B cell (primary cell): ENCODE results near the gene HERPUD1. TPM values are rescaled to one million over a fixed set of nuclear protein-coding genes. Genes with fewer than 3 reads are reported as not detected.
"Not testable (repeated sequence)": the region's sequence is repeated elsewhere in the genome, so short reads cannot be mapped to it uniquely, and the experiment has no call there.

Experiments
- ATAC-seq: fragments of 200-7000 bp; cut with Tn5 transposase; one replicate; pipeline ENCODE4 v1.10.0; 2021; ENCODE audit warnings: low read depth, mild to moderate bottlenecking, moderate number of reproducible peaks, moderate library complexity
- CTCF ChIA-PET: fragments of 350-600 bp; sonication (Branson Sonifier 250); formaldehyde crosslinking; loops from one replicate; lab custom pipeline; 2021; ENCODE audit warnings: antibody characterized with exemption, inconsistent platforms; lab: Charles Lee
- POLR2A ChIA-PET: fragments of 350-600 bp; sonication (Branson Sonifier 250); formaldehyde crosslinking; loops from one replicate; lab custom pipeline; 2021; ENCODE audit warnings: antibody characterized with exemption; lab: Charles Lee
- DNase-seq: peaks from one replicate; pipeline ENCODE4 v3.0.0; 2013
- H2AFZ ChIP-seq: 2 replicates; pipeline ENCODE4 v1.6.1; 2012; ENCODE audit warnings: mild to moderate bottlenecking, low read depth, low read length; ENCODE audit not compliant: insufficient read depth, poor library complexity, severe bottlenecking
- H3K27ac ChIP-seq, 2 donors: 1 replicate in 1 of 2; 2 replicates in 1 of 2; pipeline ENCODE4 v1.5.1; 2012 to 2013; ENCODE audit warnings: low read length in 2 of 2, mild to moderate bottlenecking in 2 of 2, moderate library complexity in 1 of 2
- H3K27me3 ChIP-seq, 4 experiments: fragments of 200-600 bp in 1 of 4; sonication (generic) in 1 of 4; replicated peaks in 1 of 4; 1 replicate in 2 of 4; 2 replicates in 2 of 4; pipeline versions ENCODE4 v1.6.1 to v1.7.0; 2013 to 2016; ENCODE audit warnings: low read length in 3 of 4, mild to moderate bottlenecking in 2 of 4, mixed read lengths in 1 of 4, moderate library complexity in 1 of 4; ENCODE audit not compliant: insufficient read depth in 4 of 4, control insufficient read depth in 3 of 4; ENCODE audit errors: control extremely low read depth in 1 of 4
- H3K36me3 ChIP-seq, 2 experiments: replicated peaks in 1 of 2; 1 replicate in 1 of 2; 2 replicates in 1 of 2; pipeline versions ENCODE4 v1.6.1 to v1.7.1; 2013; ENCODE audit warnings: low read length in 1 of 2; ENCODE audit not compliant: insufficient read depth in 2 of 2, control insufficient read depth in 1 of 2; ENCODE audit errors: control extremely low read depth in 1 of 2, extremely low read depth in 1 of 2
- H3K4me1 ChIP-seq, 2 donors: fragments of 200-600 bp in 1 of 2; sonication (generic) in 1 of 2; 1 replicate in 1 of 2; 2 replicates in 1 of 2; pipeline versions ENCODE4 v1.5.1 to v1.6.1; 2013 to 2017; ENCODE audit warnings: low read length in 2 of 2; ENCODE audit not compliant: control insufficient read depth in 2 of 2, insufficient read depth in 2 of 2
- H3K4me2 ChIP-seq: replicated peaks from 2 replicates; pipeline ENCODE3; 2012; ENCODE audit warnings: mild to moderate bottlenecking, low read depth, low read length; ENCODE audit not compliant: poor library complexity, severe bottlenecking
- H3K4me3 ChIP-seq, 5 experiments: fragments of 200-600 bp in 1 of 5; sonication (generic) in 1 of 5; 1 replicate in 3 of 5; 2 replicates in 2 of 5; pipeline versions ENCODE4 v1.5.1 to v1.7.0; 2011 to 2016; ENCODE audit warnings: low read length in 4 of 5, mild to moderate bottlenecking in 4 of 5, low read depth in 2 of 5, control low read depth in 1 of 5, moderate library complexity in 1 of 5; ENCODE audit not compliant: insufficient read depth in 1 of 5; ENCODE audit errors: control extremely low read depth in 1 of 5, extremely low read depth in 1 of 5
- H3K79me2 ChIP-seq: fragments of 200-600 bp; sonication (generic); one replicate; pipeline ENCODE4 v1.6.0; 2016; ENCODE audit warnings: low read length; ENCODE audit not compliant: control insufficient read depth, insufficient read depth
- H3K9ac ChIP-seq: fragments of 200-600 bp; sonication (generic); 2 replicates; pipeline ENCODE4 v1.6.1; 2017; ENCODE audit warnings: mild to moderate bottlenecking, low read length, moderate library complexity
- H3K9me3 ChIP-seq, 3 donors: one replicate each; pipeline versions ENCODE4 v1.6.1 to v1.7.1; 2013; ENCODE audit warnings: low read length in 2 of 3; ENCODE audit not compliant: control insufficient read depth in 2 of 3, insufficient read depth in 1 of 3; ENCODE audit errors: control extremely low read depth in 1 of 3
- H4K20me1 ChIP-seq: 2 replicates; pipeline ENCODE4 v1.6.0; 2012; ENCODE audit warnings: mild to moderate bottlenecking, low read length; ENCODE audit not compliant: insufficient read depth, control insufficient read depth, poor library complexity, severe bottlenecking
- H3K27ac Mint-ChIP-seq: one replicate; pipeline ENCODE4 v1.8.0; 2021; ENCODE audit warnings: mixed read lengths
- H3K27me3 Mint-ChIP-seq: one replicate; pipeline ENCODE4 v1.8.0; 2021; ENCODE audit warnings: mixed read lengths
- H3K4me1 Mint-ChIP-seq: one replicate; pipeline ENCODE4 v1.8.0; 2021; ENCODE audit warnings: mixed read lengths
- H3K4me3 Mint-ChIP-seq: one replicate; pipeline ENCODE4 v1.8.0; 2021; ENCODE audit warnings: mixed read lengths
- H3K9me3 Mint-ChIP-seq: one replicate; pipeline ENCODE4 v1.8.0; 2022; ENCODE audit warnings: mixed read lengths; ENCODE audit not compliant: insufficient read depth
- EZH2 ChIP-seq: IDR thresholded peaks from 2 replicates; pipeline ENCODE4 v1.6.1; 2012; ENCODE audit warnings: borderline replicate concordance, low read depth, mild to moderate bottlenecking, moderate library complexity, low read length; ENCODE audit not compliant: insufficient read depth, poor library complexity, severe bottlenecking
- WGBS: methylation state at CpG from one replicate; pipeline ENCODE4 v1.1.5; 2013; ENCODE audit warnings: missing lambda C conversion rate; ENCODE audit not compliant: insufficient coverage; 5-methylcytosine and 5-hydroxymethylcytosine counted together
- intact Hi-C: fragments of 100-400 bp; cut with micrococcal nuclease; formaldehyde crosslinking; loops from one replicate; pipeline ENCODE4 v1.10.0; 2022
- polyA plus RNA-seq: library from polyadenylated mRNA; depleted of rRNA; stranded (reverse); fragments of >200 nt; gene quantifications from 2 replicates; pipeline ENCODE4 v1.2.3, GENCODE V29; 2012
- total RNA-seq, 2 donors: library from RNA; stranded (reverse); fragments of 120-200 nt in 1 of 2; gene quantifications; 1 replicate in 1 of 2; 2 replicates in 1 of 2; pipeline versions ENCODE4 v1.2.3 to v1.2.4, GENCODE V29; 2013 to 2022
- TF ChIP-seq, protein P1 (sequence below): fragments of 200-600 bp; IDR thresholded peaks from one replicate; pipeline ENCODE4 v1.8.0; 2022; ENCODE audit warnings: antibody characterized with exemption, mild to moderate bottlenecking

Gene HERPUD1
- total and polyA plus RNA-seq, 2 donors (not counting 1 experiment from before 2014, with no cell fraction given), result 273 to 1,041 TPM

DNA sequence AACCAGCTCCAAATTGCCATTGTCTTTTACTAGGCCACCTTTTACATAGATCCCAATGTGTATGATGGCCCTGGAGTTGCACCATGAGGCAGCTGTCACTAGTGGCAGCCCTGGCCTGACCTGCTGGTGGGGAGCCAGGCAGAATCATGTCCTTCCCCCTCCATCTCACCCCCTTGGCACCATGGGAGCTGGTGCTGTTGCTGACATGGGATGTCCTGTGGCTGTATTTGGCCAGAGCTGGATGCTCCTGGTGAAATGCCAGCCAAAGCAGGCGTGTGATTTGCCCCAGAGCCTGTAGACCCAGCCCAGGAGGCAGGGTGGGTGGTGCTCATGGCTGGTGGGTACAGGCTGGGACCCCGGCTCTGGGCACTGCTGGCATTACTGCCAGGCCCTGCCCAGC, 48.4 kb upstream of the HERPUD1 start:
- H3K4me2 ChIP-seq, result no peak overlapping the region
- DNase-seq, result no peak
- WGBS, result 80% methylated on average over 2 of the region's 2 CpGs
- Mint-ChIP-seq H3K27ac (no peak overlapping the region), H3K9me3 (no peaks in the 10 kb centered on the region), H3K4me3 (no peak overlapping the region), H3K4me1 (peaks cover 5% of the 10 kb centered on the region), H3K27me3 (no peaks in the 10 kb centered on the region)
- H3K36me3 ChIP-seq, result no peaks in the 10 kb centered on the region
- ChIA-PET CTCF (interaction anchor here (0.7 to 1.9 kb wide), 4 partner anchors 14 to 352 kb away, joined by 3 to 5 read pairs (median 4); no protein-coding TSS in a partner anchor), POLR2A (interaction anchor here (1.8 kb wide), 1 partner anchor 28 kb away, joined by 5 read pairs; no protein-coding TSS in a partner anchor)
- H3K9ac ChIP-seq, result no peak overlapping the region
- TF ChIP-seq EZH2, result no peak
- TF ChIP-seq, protein P1, sequence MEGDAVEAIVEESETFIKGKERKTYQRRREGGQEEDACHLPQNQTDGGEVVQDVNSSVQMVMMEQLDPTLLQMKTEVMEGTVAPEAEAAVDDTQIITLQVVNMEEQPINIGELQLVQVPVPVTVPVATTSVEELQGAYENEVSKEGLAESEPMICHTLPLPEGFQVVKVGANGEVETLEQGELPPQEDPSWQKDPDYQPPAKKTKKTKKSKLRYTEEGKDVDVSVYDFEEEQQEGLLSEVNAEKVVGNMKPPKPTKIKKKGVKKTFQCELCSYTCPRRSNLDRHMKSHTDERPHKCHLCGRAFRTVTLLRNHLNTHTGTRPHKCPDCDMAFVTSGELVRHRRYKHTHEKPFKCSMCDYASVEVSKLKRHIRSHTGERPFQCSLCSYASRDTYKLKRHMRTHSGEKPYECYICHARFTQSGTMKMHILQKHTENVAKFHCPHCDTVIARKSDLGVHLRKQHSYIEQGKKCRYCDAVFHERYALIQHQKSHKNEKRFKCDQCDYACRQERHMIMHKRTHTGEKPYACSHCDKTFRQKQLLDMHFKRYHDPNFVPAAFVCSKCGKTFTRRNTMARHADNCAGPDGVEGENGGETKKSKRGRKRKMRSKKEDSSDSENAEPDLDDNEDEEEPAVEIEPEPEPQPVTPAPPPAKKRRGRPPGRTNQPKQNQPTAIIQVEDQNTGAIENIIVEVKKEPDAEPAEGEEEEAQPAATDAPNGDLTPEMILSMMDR, result no peak
- peaks cover 0 to 8% of the 10 kb centered on the region in 2 donors for H3K4me1 ChIP-seq
- no peak for ATAC-seq
- no peaks in the 10 kb centered on the region for H3K79me2 ChIP-seq
- no peaks in the 10 kb centered on the region for H3K9me3 ChIP-seq
- no peak overlapping the region for H3K27ac ChIP-seq
- no peak overlapping the region for H2AFZ ChIP-seq
- no peak overlapping the region for H3K4me3 ChIP-seq
- H3K27me3 ChIP-seq, result no peaks in the 10 kb centered on the region
- intact Hi-C loops, result no loop called here
- H4K20me1 ChIP-seq, result no peaks in the 10 kb centered on the region

DNA sequence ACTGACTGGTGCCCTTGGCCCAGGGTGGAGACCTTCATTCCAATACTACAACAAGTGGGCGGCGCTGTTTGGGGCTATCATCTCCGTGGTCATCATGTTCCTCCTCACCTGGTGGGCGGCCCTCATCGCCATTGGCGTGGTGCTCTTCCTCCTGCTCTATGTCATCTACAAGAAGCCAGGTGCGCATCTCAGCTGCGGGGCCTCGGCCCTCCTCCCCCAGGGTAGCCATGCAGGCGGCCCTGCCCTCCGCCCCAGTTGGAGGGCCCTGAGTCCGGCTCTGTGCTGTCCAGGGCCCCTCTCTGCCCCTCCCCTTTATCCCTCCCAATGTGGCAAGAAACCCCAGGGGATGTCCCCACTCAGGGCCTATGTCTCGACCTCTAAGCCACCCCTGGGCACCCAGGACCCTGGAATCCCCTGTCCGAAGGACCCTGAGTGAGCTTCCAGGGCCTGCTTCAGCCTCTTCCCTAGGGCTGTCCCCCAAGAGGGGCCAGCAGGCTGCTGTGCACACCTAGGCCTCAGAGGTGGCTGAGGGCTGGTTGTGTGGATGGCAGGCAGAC, 47.8 kb upstream of the HERPUD1 start:
- no peaks in the 10 kb centered on the region for H4K20me1 ChIP-seq
- no peaks in the 10 kb centered on the region for H3K9me3 ChIP-seq
- TF ChIP-seq, protein P1, result no peak
- no peak for TF ChIP-seq EZH2
- H3K9ac ChIP-seq, result no peak overlapping the region
- ChIA-PET POLR2A (interaction anchor here (0.9 to 1.8 kb wide), 2 partner anchors 9 to 27 kb away, joined by 4 to 5 read pairs; no protein-coding TSS in a partner anchor), CTCF (interaction anchor here (1.2 to 1.9 kb wide), 3 partner anchors 14 to 17 kb away, joined by 3 to 5 read pairs (median 4); no protein-coding TSS in a partner anchor)
- no peak overlapping the region for H2AFZ ChIP-seq
- no peak overlapping the region for H3K4me3 Mint-ChIP-seq
- H3K27me3 ChIP-seq, result no peaks in the 10 kb centered on the region
- H3K4me2 ChIP-seq, result no peak overlapping the region
- no peaks in the 10 kb centered on the region for H3K36me3 ChIP-seq
- peaks cover 11% of the 10 kb centered on the region for H3K4me1 Mint-ChIP-seq
- no peaks in the 10 kb centered on the region for H3K9me3 Mint-ChIP-seq
- ATAC-seq (no peak), DNase-seq (no peak)
- peaks cover 5 to 13% of the 10 kb centered on the region in 2 donors for H3K4me1 ChIP-seq
- no peaks in the 10 kb centered on the region for H3K79me2 ChIP-seq
- no peak overlapping the region for H3K27ac Mint-ChIP-seq
- no peaks in the 10 kb centered on the region for H3K27me3 Mint-ChIP-seq
- H3K4me3 ChIP-seq, result no peak overlapping the region
- H3K27ac ChIP-seq, result no peak overlapping the region
- 95% methylated on average over 14 of the region's 14 CpGs for WGBS
- intact Hi-C loops, result no loop called here

DNA sequence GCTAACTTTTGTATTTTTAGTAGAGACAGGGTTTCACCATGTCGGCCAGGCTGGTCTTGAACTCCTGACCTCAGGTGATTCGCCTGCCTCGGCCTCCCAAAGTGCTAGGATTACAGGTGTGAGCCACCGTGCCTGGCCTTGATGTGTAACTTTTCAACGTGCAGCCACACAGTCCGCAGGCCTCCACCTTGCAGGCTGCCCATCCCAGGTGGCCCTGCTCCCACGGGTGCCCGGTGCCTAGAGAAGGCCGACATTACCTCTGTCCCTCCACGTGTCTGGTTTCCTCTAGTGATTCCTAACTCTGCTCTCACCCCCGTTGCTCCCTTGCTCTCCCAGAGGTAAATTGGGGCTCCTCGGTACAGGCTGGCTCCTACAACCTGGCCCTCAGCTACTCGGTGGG, 47.0 kb upstream of the HERPUD1 start:
- H3K4me2 ChIP-seq, H3K27me3 Mint-ChIP-seq, H3K27ac Mint-ChIP-seq, H3K9me3 ChIP-seq, H3K36me3 ChIP-seq, H2AFZ ChIP-seq, intact Hi-C loops, H4K20me1 ChIP-seq, H3K27ac ChIP-seq, ATAC-seq, H3K4me3 Mint-ChIP-seq, H3K27me3 ChIP-seq, H3K9ac ChIP-seq, DNase-seq, H3K9me3 Mint-ChIP-seq, H3K4me3 ChIP-seq, H3K79me2 ChIP-seq: not testable (repeated sequence)
- 96% methylated on average over 13 of the region's 13 CpGs for WGBS
- peaks cover 17% of the 10 kb centered on the region for H3K4me1 Mint-ChIP-seq
- ChIA-PET POLR2A (interaction anchor here (0.9 kb wide), 1 partner anchor 10 kb away, joined by 4 read pairs; no protein-coding TSS in a partner anchor), CTCF (interaction anchor here (1.0 kb wide), 1 partner anchor 10 kb away, joined by 3 read pairs; no protein-coding TSS in a partner anchor)
- H3K4me1 ChIP-seq, result peaks cover 6 to 18% of the 10 kb centered on the region in 2 donors
